Hepatocyte (in vitro differentiated cells): ENCODE results near the gene SMPX.

Source experiments
- CTCF ChIP-seq: fragments of 200-600 bp; sonication (generic); IDR thresholded peaks from 2 replicates; pipeline ENCODE4 v1.5.1; 2016; ENCODE audit warnings: antibody characterized with exemption, mild to moderate bottlenecking; ENCODE audit not compliant: poor library complexity
- EZH2 ChIP-seq: fragments of 200-600 bp; sonication (generic); IDR thresholded peaks from 2 replicates; pipeline ENCODE4 v1.6.1; 2016; ENCODE audit warnings: antibody characterized with exemption, mild to moderate bottlenecking, borderline replicate concordance
- EZH2phosphoT487 ChIP-seq: fragments of 200-600 bp; sonication (generic); IDR thresholded peaks from one replicate; pipeline ENCODE4 v1.6.1; 2018; ENCODE audit warnings: antibody characterized with exemption, mild to moderate bottlenecking, low read depth, moderate library complexity; ENCODE audit not compliant: unreplicated experiment, severe bottlenecking

- TF ChIP-seq CTCF, result no peak
- no peak for TF ChIP-seq EZH2
- no peak for TF ChIP-seq EZH2phosphoT487
Measured at GRCh38 chrX:21700967-21701366, 56.9 kb downstream of the SMPX start.
